ENCODE data around the gene VPS13D. TPM values are rescaled to one million over a fixed set of nuclear protein-coding genes. Genes with fewer than 3 reads are reported as not detected.

VPS13D gene
- total RNA-seq, 6 experiments from 2014 or later, result 18.8 to 29.5 (median 21.5) TPM

- no peak for DNase-seq
- Mint-ChIP-seq H3K27ac (no peak overlapping the region), H3K27me3 (ENCODE audit: insufficient read depth) (no peaks in the 10 kb centered on the region; the same call in 1 of the 2 replicates), H3K9me3 (no peaks in the 10 kb centered on the region), H3K4me1 (ENCODE audit: low read depth) (peaks cover 33% of the 10 kb centered on the region), H3K4me3 (no peak overlapping the region), H3K36me3 (ENCODE audit: low read depth) (peaks cover 39% of the 10 kb centered on the region)
- TF ChIP-seq CTCF (IDR thresholded peaks at IDR 0.05), result no peak
Measured at GRCh38 chr1:12293416-12293815, 63.6 kb downstream of the VPS13D start.

- Mint-ChIP-seq H3K27ac (no peak overlapping the region; the same call in 1 of the 2 replicates), H3K4me1 (ENCODE audit: low read depth) (peaks cover 30% of the 10 kb centered on the region), H3K27me3 (ENCODE audit: insufficient read depth) (no peaks in the 10 kb centered on the region; the same call in 1 of the 2 replicates), H3K9me3 (no peaks in the 10 kb centered on the region), H3K36me3 (ENCODE audit: low read depth) (peaks cover 44% of the 10 kb centered on the region), H3K4me3 (no peak overlapping the region)
- DNase-seq, result no peak
- no peak for TF ChIP-seq CTCF (IDR thresholded peaks at IDR 0.05)
Measured at GRCh38 chr1:12294076-12294475, 64.2 kb downstream of the VPS13D start.

- Mint-ChIP-seq H3K4me3 (peak overlapping the region; percentile 62; the same call in 1 of the 2 replicates), H3K9me3 (no peaks in the 10 kb centered on the region), H3K4me1 (ENCODE audit: low read depth) (peaks cover 30% of the 10 kb centered on the region), H3K36me3 (ENCODE audit: low read depth) (peaks cover 39% of the 10 kb centered on the region), H3K27me3 (ENCODE audit: insufficient read depth) (no peaks in the 10 kb centered on the region; the same call in 1 of the 2 replicates), H3K27ac (peak overlapping the region; percentile 92)
- no peak for DNase-seq
- no peak for TF ChIP-seq CTCF (IDR thresholded peaks at IDR 0.05)
Measured at GRCh38 chr1:12296016-12296415, 66.2 kb downstream of the VPS13D start.

- Mint-ChIP-seq H3K9me3 (no peaks in the 10 kb centered on the region), H3K4me3 (peak overlapping the region; percentile 62), H3K27me3 (ENCODE audit: insufficient read depth) (no peaks in the 10 kb centered on the region), H3K4me1 (ENCODE audit: low read depth) (peaks cover 30% of the 10 kb centered on the region), H3K27ac (peak overlapping the region; percentile 92), H3K36me3 (ENCODE audit: low read depth) (peaks cover 33% of the 10 kb centered on the region)
- DNase-seq, result peak; percentile 70
- TF ChIP-seq CTCF (IDR thresholded peaks at IDR 0.05), result no peak
Measured at GRCh38 chr1:12296623-12297022, 66.8 kb downstream of the VPS13D start.

- no peak for TF ChIP-seq CTCF (IDR thresholded peaks at IDR 0.05)
- Mint-ChIP-seq H3K27ac (no peak overlapping the region), H3K27me3 (ENCODE audit: insufficient read depth) (no peaks in the 10 kb centered on the region), H3K4me3 (no peak overlapping the region), H3K9me3 (no peaks in the 10 kb centered on the region), H3K4me1 (ENCODE audit: low read depth) (peaks cover 53% of the 10 kb centered on the region), H3K36me3 (ENCODE audit: low read depth) (peaks cover 34% of the 10 kb centered on the region)
- DNase-seq, result no peak
Measured at GRCh38 chr1:12300706-12301105, 70.9 kb downstream of the VPS13D start.
